ENCODE measurements around the gene OR10A6. TPM values are rescaled to one million over a fixed set of nuclear protein-coding genes. Genes with fewer than 3 reads are reported as not detected.

Gene OR10A6
- total RNA-seq: 0.07 TPM in 1 of 2 replicates, not detected in the other

GRCh38 chr11:7931168-7931567 is at the start of gene OR10A6:
TSS of gene OR10A6 (minus strand) at chr11:7931268. CDS start at chr11:7928662, 2,606 bp downstream.

DNA sequence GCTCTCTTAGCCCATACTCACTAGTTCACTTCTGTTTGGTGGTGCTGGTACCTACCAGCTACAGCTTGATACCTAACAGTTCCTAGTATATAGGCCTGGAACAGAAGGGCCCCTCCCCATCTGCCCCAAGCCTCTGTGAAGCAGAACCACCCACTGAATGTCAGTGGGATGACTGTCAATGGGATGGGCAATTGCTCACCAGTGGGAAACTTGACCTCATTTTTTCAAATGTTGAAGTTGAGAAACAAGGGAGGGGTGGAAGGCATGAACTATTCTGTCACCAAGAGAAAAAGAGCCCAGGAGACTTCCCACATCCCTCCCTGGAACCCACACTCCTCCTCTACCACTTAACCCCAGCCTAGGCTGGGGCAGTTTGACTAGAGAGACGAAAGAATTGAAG is 34.3 kb upstream of the OR10A6 start, which contains the start of gene NLRP10:
Gene NLRP10 (minus strand): TSS at position 62 of the 400 bp plus-strand sequence. CDS start 1,952 bp downstream, outside the sequence.

DNA sequence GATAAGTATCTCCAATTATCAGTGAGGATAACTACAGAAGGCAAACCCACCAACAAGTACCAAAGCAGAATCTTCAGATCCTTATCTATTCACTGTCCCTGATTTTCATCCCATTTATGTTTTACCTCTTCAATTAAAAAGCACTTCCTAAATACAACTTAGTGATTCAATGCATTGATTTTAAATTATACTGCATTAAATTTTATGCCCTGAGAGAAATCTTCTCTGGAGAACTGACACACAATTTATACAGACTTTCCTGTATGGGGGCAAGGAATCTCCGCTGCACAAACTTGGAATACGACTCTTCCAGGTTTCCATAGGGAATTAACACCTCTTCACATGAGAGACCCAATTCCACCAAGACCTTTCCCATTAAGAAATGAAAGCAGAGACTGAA is 10.5 kb upstream of the OR10A6 start, which contains the start of gene OR10A3:
Gene OR10A3 (minus strand): TSS at position 101 of the 400 bp plus-strand sequence. CDS start 2,188 bp downstream, outside the sequence.

Other genes with a start within 250 kb of the OR10A6 start
- gene OVCH2, start 224.8 kb downstream of the OR10A6 start, total RNA-seq: 0.34 and 10.7 TPM in 2 replicates
- under 0.01 and 3.0 TPM in 2 replicates for gene OR5P2, start 134.3 kb downstream of the OR10A6 start, total RNA-seq
- under 0.01 and 4.1 TPM in 2 replicates for gene OR5P3, start 100.4 kb downstream of the OR10A6 start, total RNA-seq
- not detected in 2 replicates for gene OR10A3, start 10.4 kb upstream of the OR10A6 start, total RNA-seq
- 1.6 and 6.8 TPM in 2 replicates for gene NLRP10, start 34.2 kb upstream of the OR10A6 start, total RNA-seq
- 194 and 269 TPM in 2 replicates for gene EIF3F, start 56.1 kb upstream of the OR10A6 start, total RNA-seq
- under 0.01 and 0.57 TPM in 2 replicates for gene TUB, start 149.9 kb upstream of the OR10A6 start, total RNA-seq
- gene RIC3, start 237.8 kb upstream of the OR10A6 start, total RNA-seq: 0.68 and 1.9 TPM in 2 replicates